ENCODE data around the gene C2orf69. TPM values are rescaled to one million over a fixed set of nuclear protein-coding genes. Genes with fewer than 3 reads are reported as not detected.

C2orf69 gene
- total RNA-seq (2014; rRNA removed; shearing (Covaris generic)) (10.7 and 14.0 TPM in 2 replicates), total RNA-seq (2022) (17.5 and 18.9 TPM in 2 replicates), Bru-seq, nascent RNA (percentile 90 among the genes with signal in this experiment), BruChase-seq, experiment 1, labeled RNA remaining after a 6-hour chase (percentile 79 among the genes with signal in this experiment), BruChase-seq, experiment 2, labeled RNA remaining after a 2-hour chase (percentile 90 among the genes with signal in this experiment)
- long read RNA-seq, transcript C2orf69-201 (2 exons, 3,728 nt): major isoform, 29 of 36 reads
- long read RNA-seq, partial matches to known transcripts: 0 of 36 reads
- long read RNA-seq, other reads (novel, unspliced or antisense): 7 of 36 reads

GRCh38 chr2:199911052-199911876 lies at the start of gene C2orf69:
TSS of gene C2orf69 (plus strand) at chr2:199911293. CDS start at chr2:199911439, 146 bp downstream.
- peak within 1 kb of the TSS; percentile 89 for H3K4me3 ChIP-seq (ENCODE audit: low read depth, low read length, poor library complexity, severe bottlenecking)
- H2AFZ ChIP-seq (ENCODE audit: low read length): peak within 1 kb of the TSS; percentile 97
- H3K36me3 ChIP-seq (ENCODE audit: insufficient read depth, low read length): peaks cover 33% of the 10 kb centered on the region
- H3K79me2 ChIP-seq (ENCODE audit: insufficient read depth, low read depth, low read length): peaks cover 61% of the 10 kb centered on the region
- ChIA-PET CTCF (ENCODE audit: unreplicated experiment) (no interaction called here), POLR2A (interaction anchor here (0.6 to 1.3 kb wide), 10 partner anchors 8 to 614 kb away, joined by 3 to 7 read pairs (median 3); partner anchors contain the start of gene SGO2)
- no peak for TF ChIP-seq EZH2phosphoT487 (IDR thresholded peaks at IDR 0.05; ENCODE audit: borderline replicate concordance, low read depth, low read length)
- no peak for TF ChIP-seq CTCF (conservative IDR thresholded peaks at IDR 0.05; ENCODE audit: low read length)
- H3K9me3 ChIP-seq (ENCODE audit: low read length): peaks cover 12% of the 10 kb centered on the region; the same call in 1 of the 2 replicates
- H3K9me2 ChIP-seq (ENCODE audit: insufficient read depth, low read length): no peaks in the 10 kb centered on the region
- H3K4me1 ChIP-seq (ENCODE audit: insufficient read depth, low read length, poor library complexity, severe bottlenecking): peaks cover 29% of the 10 kb centered on the region
- DNase-seq (ENCODE audit: low spot score): peak; percentile 96
- peaks cover 22% of the 10 kb centered on the region; the same call in 1 of the 2 replicates for H4K20me1 ChIP-seq (ENCODE audit: insufficient read depth, low read length)
- no TSS peak for BruUV-seq (replicated peaks)
- peak within 1 kb of the TSS; percentile 84 for H3K4me2 ChIP-seq (ENCODE audit: low read length)
- intact Hi-C loops (cut with micrococcal nuclease; ENCODE audit: unreplicated experiment): loop anchor here (2.0 kb wide), 1 partner anchor 44 kb away; the partner anchor contains the start of genes MAIP1 and TYW5
- H3K27ac ChIP-seq (ENCODE audit: low read depth, low read length, poor library complexity, severe bottlenecking): peak within 1 kb of the TSS; percentile 85

- Histone ChIP-seq H3K4me1 (ENCODE audit: insufficient read depth, low read length, poor library complexity, severe bottlenecking) (no peaks in the 10 kb centered on the region), H3K27ac (ENCODE audit: low read depth, low read length, poor library complexity, severe bottlenecking) (no peak overlapping the region), H3K4me2 (ENCODE audit: low read length) (no peak overlapping the region), H3K9me2 (ENCODE audit: insufficient read depth, low read length) (no peaks in the 10 kb centered on the region; the same call in 1 of the 2 replicates), H3K79me2 (ENCODE audit: insufficient read depth, low read depth, low read length) (no peaks in the 10 kb centered on the region), H3K9me3 (ENCODE audit: low read length) (no peaks in the 10 kb centered on the region), H3K4me3 (ENCODE audit: low read depth, low read length, poor library complexity, severe bottlenecking) (no peak overlapping the region), H2AFZ (ENCODE audit: low read length) (no peak overlapping the region), H4K20me1 (ENCODE audit: insufficient read depth, low read length) (no peaks in the 10 kb centered on the region), H3K36me3 (ENCODE audit: insufficient read depth, low read length) (no peaks in the 10 kb centered on the region)
- TF ChIP-seq CTCF (conservative IDR thresholded peaks at IDR 0.05; ENCODE audit: low read length) (no peak), EZH2phosphoT487 (IDR thresholded peaks at IDR 0.05; ENCODE audit: borderline replicate concordance, low read depth, low read length) (no peak)
- POLR2A ChIA-PET: interaction anchor here (1.0 kb wide), 1 partner anchor 10 kb away, joined by 5 read pairs; no protein-coding TSS in a partner anchor
- no peak for DNase-seq (ENCODE audit: low spot score)
- BruUV-seq (replicated peaks): no TSS peak
- CTCF ChIA-PET (ENCODE audit: unreplicated experiment): no interaction called here
- intact Hi-C loops (cut with micrococcal nuclease; ENCODE audit: unreplicated experiment): loop anchor here (5.0 to 10.0 kb wide), 2 partner anchors 82 to 160 kb away; no protein-coding TSS in a partner anchor
Measured at GRCh38 chr2:199862788-199863187, 48.3 kb upstream of the C2orf69 start.
